HG02970 (cell line): ENCODE results near the gene RAB9B.
"Not testable (repeated sequence)": the region's sequence is repeated elsewhere in the genome, so short reads cannot be mapped to it uniquely, and the experiment has no call there.

Experiments used
- ATAC-seq: cut with Tn5 transposase; IDR thresholded peaks from one replicate; pipeline ENCODE4 v1.9.1; 2021; ENCODE audit warnings: mild to moderate bottlenecking, moderate library complexity, moderate number of reproducible peaks; ENCODE audit not compliant: unreplicated experiment, low FRiP score

RAB9B gene, protein sequence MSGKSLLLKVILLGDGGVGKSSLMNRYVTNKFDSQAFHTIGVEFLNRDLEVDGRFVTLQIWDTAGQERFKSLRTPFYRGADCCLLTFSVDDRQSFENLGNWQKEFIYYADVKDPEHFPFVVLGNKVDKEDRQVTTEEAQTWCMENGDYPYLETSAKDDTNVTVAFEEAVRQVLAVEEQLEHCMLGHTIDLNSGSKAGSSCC

DNA sequence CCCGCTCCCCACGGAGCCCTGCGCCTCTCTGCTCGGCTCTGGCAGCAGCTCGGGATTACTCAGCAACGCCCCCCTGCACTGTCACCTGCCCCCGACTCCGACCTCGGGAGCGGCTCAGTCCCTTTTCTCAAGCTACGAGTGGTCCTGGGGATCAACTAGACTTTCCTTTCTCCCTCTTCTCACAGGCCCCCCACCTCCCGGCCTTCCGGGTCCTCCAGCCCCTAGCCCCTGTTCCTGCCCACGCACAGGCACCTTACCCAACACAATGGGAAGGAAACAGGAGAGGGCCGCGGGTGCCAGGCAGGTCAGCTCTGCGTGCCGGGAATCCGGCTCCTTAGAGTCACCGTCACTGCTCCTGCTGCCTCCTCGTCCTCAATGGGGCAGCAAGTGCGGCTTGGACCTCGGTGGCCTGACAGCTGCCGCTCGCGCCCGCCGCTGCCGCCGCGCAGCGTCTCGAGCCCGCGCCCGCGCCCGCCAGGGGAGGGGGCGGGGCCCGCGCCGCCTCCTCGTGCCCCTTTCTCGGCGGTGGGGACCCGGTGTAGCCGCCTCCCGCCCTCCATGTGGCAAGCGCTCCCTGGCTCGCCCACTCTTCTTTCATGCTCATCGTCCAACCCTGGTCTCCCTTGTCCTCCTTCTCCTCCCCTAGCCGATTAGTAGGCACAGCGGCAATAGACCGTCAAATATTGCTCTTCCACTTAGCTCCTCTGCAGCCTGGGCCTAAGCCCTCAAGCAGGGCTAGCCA is at the start of gene RAB9B:
Gene RAB9B (minus strand): TSS at position 455 of the 742 bp plus-strand sequence. CDS start 6,473 bp downstream, outside the sequence.
- no peak for ATAC-seq

DNA sequence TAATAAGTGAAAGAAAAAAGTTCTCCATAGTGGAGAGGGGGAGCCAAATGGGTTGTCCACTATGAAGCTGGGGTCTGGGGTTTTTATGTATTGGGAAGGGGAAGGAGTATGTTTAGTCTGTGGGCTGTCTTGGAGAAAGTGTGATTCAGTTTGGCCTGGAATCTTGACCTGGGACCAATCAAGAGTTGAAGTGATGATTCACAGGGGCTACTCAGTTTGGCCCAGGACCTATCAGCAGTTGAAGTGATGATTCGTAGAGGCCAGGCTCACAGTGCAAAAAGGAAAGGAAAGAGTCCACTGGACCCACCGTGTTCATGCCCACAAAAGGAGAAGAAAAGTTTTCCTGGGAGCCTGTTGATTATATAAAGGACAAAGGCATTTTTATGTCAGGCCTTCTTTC is 47.3 kb upstream of the RAB9B start:
- no peak for ATAC-seq

DNA sequence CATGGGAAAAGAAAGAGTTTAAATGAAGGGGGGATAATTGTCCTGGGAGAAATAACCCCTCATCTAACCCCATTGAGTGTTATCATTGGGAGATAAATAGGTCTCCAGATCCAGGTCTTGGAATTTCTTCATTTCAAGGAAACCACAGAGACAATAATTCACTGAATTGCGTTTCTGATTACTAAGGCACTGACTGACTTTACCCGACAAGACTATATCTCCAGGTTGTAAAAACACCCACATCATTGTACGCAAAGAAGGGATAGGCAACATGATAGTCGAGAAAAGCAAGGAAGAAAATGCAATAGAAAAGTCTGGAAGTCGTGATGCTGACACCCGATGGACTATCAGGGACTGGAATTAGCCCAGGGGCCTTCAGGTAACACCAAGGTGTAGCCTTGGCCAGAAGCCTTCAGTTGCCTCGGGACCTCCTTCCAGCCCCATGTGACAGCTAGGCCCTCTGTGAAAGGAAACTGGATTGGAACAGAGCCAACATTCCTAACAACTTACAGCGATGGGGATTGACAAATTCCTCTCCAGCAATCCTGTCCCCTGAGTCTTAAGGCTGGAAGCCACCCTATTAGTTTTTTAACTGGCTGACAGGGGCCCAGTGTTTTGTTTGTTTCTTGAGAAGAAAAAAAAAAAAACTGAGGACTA is 46.5 kb upstream of the RAB9B start:
- no peak for ATAC-seq

DNA sequence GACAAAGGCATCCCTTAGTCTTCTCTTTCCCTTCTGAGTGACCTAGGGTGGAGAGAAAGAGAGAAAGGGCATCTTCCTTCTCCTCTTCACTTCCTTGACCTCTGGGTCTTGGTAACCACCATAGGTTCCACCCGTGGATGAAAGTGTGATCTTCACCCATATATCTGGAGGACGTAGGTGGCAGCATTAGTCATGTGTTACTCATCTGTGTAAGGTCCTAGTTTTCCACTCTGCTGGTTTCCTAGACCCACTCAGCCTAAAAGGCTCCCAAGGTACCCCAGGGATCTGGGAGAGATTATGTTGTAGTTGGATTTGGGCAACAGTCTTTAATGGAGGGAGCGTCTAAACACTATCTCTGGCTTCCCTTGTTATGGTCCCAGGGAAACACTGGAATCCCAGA is 45.5 kb upstream of the RAB9B start:
- ATAC-seq = no peak

DNA sequence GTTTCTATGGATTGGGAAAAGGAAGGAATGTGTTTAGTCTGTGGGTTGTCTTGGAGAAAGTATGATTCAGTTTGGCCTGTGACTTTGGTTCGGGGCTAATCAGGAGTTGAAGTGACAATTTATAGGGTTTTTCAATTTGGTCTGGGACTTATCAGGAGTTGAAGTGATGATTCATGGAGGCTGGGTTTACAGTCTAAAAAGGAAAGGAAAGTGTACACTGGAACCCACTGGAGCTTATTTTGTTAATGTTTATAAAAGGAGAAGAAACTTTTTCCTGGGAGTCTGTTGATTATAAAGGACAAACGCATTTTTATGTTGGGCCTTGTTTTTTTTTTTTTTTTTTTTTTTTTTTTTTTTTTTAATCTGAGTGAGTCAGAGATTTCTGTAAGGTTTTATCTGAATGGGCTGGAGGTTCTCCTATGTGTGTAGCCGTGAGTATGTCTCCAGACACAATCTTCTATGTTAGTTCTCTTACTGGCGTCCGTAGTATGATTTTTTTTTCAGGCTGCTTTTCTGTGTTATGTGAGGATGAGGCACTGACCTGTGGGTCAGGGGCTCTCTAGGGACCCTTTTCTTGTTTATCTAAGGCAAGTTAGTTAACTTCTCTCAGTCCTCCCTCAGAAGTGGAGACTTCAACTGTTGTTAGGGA is 33.0 kb upstream of the RAB9B start:
- ATAC-seq = no peak

DNA sequence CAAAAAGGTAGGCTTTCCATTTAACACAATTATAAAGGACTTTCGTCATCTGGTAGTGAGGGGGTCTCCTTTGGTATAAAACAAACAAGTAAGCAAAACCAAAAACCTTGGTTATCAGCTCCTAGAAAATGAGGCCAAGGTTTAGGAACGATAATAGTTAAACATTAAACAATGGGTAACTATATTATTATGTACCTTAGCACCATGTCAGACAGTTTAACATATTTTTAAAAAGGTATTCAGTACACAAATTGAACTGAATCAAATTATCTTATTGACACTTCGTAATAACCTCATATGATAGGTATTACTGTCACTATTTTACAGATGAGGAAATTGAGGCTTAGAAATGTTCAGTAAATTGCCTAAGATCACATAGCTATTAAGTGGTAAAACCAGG is 32.1 kb upstream of the RAB9B start:
- no peak for ATAC-seq

DNA sequence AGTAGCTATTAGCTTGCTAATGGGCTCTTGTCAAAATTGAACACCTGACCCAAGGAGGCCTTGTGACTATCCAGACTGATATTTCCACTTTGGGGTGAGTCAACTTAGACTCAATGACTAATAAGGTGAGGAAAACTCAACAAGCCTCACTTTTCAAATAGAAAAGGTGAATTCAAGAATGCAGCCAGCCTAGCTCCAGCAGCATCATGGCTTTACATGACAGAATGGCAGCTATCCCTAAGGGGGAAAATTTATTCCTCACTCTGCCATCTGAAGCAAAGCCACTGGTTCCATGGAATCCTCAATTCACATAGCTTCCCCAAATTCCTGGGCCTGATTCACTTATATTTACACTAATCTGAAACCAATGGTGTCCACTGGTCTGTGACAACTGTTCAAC is 29.1 kb upstream of the RAB9B start:
- no peak for ATAC-seq

DNA sequence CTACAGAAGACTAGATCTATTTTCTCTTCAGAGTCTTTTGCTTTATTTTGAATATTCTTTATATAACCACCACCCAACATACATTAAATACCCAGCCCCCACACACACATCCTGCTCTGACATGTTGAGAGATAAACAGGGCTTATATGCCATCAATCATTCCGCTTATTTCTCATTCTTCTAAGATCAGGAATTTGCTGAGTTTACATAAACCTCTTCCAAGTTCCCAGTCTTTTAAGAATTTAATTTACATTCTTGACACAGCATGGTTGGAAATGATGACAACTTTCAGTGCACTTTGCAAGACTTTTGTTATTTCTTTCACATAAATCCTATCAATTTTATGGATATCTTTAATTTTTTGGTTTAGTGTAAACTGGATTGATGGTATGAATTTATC is 17.5 kb upstream of the RAB9B start:
- ATAC-seq = no peak

DNA sequence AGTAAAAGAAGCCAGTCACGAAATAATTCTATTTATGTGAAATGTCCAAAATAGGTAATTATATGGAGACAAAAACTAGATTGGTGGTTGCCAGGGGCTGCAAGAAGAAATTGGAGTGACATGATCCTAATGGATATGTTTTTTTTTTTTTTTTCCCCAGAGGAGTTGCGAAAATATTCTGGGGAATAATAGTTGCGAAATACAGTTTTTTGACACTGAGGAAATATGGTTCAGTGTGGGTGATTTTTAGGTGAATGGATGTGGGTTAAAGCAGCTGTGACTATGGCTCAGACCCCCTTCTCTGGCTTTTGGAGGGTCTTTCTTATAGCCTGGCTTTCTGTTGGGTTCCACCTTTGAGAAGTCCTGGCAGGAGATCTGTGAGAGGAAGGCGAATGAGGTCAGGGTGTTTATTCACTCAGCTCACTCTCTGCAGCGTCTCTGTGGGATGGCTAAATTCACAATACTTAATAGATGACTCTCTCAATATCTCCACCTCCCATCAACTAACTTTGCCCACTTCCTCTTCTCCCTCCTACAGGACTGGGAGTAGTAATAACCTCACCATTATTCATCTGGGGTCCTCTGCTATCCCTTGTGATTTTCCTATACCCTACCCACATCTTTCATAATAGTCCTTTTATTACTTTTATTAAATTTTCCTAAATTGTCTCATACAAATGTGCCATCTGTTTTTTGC is 15.3 kb upstream of the RAB9B start:
- ATAC-seq = no peak

DNA sequence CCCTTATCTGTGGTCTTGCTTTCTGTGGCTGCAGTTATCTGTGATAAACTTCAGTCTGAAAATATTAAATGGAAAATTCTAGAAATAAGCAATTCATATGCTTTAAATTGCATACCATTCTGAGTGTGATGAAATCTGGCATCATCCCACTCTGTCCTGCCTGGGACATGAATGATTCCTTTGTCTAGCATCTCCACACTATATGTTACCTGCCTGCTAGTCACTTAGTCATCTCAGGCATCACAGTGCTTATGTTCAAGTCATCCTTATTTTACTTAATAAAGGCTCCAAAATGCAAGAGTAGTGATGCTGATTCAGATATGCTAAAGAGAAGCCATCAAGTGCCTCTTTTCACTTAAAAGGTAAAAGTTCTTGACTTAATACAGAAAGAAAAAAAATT is 14.3 kb upstream of the RAB9B start:
- no peak for ATAC-seq

DNA sequence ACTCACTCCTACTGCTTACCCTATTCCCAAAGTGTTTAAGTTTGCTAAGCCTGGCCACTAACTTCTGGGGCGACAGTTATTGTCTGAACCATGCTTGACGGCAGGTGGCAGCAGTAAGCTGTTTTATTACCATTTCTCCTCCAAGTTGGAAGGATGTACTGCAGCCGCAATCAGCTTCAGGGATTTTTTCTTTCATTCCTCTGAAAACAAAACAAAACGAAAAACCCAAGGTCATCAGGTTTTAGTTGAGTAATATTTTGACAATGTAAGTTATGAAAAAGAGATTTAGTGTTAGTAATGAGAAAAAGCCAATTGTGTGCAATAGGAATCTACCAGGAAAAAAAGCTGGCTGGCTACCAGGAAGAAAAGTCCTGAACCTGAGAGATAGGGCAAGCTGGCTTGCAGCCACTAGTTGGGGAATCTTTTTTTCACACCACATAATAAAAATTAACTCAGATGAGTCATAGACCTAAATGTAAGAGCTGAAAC is 13.2 kb upstream of the RAB9B start:
- peak; percentile 81 for ATAC-seq

DNA sequence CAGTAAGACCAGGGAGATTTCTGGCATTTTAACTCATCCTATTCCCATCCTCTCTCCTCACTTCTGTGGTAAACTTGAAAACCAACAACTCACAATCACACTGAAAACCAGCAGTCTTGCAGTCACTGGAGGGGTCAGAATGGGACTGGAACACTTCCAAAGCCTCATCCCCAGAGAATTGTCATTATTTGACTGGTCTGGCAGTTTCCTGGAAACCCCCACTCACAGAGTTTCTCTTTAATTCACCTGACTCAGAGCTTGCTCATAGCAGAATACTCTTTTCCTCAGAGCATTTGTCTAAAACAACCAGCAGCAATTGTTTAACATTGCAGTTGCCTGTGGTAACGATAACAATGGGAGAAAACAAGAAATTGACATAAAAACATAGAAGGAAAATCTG is 7.3 kb upstream of the RAB9B start:
- ATAC-seq = no peak

DNA sequence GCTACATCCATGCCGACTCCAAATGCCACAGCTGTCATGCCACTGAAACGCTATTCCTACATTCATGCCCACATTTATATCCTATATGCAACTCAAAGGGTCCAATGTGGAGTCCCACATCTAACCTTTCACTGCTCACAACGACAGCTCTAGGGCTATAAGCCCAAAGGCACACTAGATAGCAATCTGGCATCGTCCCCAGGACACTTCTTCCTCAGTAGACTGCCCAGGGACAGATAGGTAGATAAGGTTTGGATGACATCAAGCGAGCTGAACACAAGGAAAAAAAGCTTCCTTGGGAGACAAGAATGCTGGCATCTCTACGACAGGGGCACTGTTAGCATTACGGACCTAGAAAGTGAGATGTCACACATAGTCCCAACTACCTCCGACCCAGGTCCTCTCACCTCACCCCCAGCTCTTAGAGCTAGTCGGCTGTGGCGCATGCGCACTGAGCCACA is 685 bp downstream of the RAB9B start:
- no peak for ATAC-seq

DNA sequence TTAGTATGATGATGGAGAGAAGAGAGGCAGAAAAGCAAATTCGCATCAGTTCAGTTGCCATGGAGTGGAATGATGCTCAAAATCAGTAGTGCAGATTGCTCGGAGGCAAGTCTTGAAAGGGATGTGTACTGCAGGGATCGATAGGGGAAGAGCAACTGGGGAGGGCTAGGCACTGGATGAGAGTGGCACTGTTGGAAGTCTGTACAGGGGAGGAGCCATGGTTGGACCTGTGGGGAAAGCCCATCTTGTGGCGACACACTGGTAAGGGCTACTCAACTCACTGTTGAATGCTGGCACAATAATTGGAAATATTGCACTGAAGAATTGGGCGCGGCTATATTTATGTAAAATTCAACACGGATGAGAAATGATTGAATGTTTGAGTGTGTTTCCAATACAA is 1.2 kb downstream of the RAB9B start:
- no peak for ATAC-seq

DNA sequence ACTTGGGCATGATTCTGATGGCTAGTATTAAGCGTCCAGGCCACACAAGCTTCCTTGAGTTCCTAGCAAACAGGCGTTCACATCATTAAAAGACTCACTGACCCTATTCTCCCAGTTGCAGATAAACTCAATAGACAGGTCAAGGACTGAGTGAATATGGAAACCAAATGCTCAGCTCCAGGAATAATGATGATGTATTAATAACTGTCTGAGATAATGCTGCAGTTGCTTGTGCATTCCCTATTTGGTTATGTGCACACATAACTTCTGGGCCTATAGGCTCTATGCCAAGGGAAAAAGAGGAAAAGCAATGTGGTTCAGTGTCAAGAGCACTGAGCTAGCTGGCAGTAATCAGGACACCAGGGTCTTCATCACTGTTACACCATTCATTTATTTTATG is 3.5 kb downstream of the RAB9B start:
- ATAC-seq = no peak

DNA sequence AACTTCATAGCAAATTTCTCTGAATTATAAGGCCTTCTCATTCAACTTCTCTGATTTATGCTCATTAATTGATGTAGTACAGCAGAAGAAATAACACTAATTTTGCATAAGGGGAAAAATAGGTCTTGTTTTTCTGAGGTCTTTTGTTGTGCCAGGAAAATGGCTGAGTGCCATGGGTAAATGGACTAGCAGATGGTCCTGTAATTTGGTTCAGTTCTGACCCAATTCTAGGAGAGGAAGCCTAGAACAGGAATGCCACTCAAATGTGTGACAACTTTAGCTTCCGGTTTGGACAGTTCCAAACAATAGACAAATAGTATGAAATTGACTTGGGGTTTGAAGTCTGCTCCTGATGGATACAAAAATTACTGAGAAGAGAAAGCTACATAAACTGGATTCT is 6.2 kb downstream of the RAB9B start:
- no peak for ATAC-seq

DNA sequence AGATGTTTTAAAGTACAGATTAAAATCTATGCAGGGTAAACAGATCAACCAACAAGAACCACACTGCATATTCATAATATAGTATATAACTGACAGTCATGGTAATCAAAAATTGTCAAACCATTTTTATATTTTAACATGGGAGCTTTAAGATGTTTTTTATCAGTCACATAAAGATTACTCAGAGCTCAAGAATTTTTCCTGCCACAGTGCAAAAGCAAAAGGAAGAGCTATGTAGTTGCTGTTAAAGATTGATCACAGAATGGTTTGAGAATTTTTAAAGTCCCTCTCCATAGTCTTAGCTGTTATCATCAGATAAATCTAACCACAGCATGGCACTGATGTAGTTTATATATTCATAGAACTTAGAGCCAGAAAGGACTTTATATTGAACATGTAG is 8.5 kb downstream of the RAB9B start:
- ATAC-seq = no peak

DNA sequence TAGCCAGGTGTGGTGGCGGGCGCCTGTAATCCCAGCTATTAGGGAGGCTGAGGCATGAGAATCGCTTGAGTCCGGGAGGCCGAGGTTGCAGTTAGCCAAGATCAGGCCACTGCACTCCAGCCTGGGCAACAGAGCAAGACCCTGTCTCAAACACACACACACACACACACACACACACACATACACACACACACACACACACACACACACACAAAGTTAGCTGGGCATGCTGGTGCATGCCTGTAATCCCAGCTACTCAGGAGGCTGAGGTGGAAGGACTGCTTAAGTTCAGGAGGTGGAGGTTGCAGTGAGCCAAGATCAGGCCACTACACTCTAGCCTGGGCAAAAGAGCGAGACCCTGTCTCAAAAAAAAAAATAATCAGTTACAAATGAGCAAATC is 11.3 kb downstream of the RAB9B start:
- ATAC-seq = not testable (repeated sequence)

DNA sequence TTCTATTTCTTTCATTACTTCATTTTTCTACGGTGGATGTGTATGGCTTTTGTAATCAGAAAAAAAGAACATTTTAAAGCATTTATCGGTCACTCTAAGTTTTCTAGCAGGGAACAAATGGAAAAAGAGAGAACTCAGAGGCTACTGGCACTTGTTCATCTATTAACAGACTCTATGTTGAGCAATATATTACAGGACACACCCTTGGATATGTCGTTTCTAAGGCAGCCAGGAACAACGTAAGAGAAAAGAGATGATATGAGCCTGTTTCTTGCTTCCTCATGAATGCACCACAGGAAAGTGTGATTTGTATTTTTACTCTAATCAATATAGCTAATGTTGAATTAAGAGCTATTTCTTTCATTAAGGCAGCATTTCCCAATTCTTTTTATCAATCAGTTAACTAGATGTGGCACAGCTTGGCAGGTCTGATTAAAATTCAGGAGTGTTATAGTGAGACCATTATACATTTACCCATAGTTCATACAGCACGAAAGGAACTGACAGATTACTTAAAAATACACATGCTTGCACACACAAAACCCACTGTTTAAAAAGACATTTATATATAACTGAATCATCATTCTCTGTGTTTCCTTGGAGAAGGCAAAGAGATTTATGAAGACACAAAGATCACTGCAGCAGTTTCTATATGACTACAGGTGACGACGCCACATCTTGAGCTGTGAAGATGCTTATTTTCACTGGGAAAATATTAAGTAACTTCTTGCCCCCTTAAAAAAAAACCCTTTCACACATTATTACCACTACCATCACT is 13.0 kb downstream of the RAB9B start:
- no peak for ATAC-seq

DNA sequence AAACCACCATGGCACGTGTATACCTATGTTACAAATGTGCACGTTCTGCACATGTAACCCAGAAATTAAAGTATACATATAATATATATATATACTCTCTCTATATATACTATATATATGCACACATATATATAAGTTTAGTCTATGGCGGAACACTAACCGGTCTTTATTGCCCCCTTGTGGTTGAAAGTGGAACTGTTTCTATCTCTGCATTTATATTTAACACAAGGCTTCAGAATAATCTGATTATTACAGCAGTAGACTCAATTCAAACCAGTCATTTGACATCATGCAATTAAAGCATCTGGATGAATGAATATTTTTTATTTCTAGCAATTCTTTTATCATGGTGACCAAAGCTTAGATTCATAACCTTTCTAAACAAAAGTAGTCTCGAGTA is 14.6 kb downstream of the RAB9B start:
- no peak for ATAC-seq
